Stimulated activated CD4-positive, alpha-beta T cell treated with anti-CD3 and anti-CD28 coated beads, Interleukin-2, amount 100 ng/mL, for 24 hours (primary cell): ENCODE data around the gene NAB2.
A peak's percentile ranks its signal among the peaks of the same experiment; 100 is the strongest.
"Not testable (repeated sequence)": the region's sequence is repeated elsewhere in the genome, so short reads cannot be mapped to it uniquely, and the experiment has no call there.

Experiments
- DNase-seq, 2 donors: peaks; one replicate each; pipeline ENCODE4 v3.0.0-alpha.2; 2020

NAB2 gene

DNA sequence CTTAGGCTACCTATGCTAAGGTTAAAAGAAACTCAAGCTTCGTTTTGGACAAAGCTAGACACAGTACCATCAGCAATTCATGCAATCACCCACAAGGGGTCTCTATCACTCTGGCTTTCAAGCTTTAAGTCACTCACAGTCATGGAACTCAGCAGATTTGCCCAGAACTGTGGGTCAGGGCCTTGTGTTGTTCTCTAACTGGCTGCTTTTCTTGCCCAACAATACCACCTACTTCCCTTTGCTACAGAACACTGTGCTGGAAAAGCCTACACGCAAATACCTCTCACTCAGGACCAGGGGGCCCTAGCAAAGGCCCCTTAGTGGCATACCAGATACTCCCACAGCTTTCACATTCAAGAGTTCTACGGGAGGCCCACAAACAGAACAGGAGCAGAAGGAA lies 19.4 kb upstream of the NAB2 start:
- DNase-seq, result peak; percentile 44 to 64

DNA sequence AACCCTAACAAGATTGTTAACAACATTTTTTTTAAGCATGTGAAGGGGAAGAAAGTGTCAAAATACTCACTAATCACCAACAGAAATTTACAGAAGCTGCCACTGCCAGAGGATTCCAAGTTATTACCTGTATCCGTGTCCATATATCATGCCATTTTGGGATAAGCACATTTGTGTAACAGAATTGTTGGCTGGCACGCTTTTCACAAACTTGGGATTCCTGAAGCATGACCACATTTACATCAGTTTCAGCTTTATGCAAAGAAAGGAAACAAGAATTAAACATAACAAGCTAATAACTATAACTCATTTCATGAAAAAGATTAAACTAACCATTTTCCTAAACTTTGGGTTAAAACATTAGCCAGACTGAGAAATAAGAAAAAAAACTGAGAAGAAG lies 16.3 kb upstream of the NAB2 start:
- no peak for DNase-seq

DNA sequence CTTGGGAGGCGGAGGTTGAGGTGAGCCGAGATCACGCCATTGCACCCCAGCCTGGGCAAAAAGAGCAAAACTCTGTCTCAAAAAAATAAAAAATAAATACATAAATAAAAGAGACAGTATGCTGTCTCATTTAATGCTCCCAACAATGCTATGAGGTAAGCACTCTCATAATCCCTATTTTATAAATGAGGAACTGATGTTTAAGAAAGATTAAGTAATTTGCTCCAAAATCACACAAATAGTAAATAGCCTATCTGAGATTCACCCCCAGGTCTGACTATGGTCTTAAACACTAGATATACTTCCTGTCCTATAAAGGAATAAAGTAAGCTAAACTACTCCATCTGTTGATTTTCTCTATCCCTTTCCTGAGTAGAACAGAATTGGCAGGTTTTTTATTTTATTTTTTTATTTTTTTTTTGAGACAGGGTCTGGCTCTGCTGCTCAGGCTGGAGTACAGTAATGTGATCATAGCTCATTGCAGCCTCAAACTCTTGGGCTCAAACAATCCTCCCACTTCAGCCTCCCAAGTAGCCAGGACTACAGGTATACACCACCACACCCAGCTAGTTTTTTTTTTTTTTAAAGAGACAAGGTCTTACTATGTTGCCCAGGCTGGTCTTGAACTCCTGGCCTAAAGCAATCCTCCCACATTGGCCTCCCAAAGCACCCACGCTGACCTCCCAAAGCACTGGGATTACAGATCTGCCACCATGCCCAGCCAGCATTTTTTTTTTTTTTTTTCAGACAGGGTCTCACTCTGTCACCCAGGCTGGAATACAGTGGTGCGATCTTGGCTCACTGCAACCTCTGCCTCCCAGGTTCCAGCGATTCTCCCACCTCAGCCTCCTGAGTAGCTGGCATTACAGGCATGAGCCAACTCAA lies 15.1 kb upstream of the NAB2 start:
- not testable (repeated sequence) for DNase-seq

DNA sequence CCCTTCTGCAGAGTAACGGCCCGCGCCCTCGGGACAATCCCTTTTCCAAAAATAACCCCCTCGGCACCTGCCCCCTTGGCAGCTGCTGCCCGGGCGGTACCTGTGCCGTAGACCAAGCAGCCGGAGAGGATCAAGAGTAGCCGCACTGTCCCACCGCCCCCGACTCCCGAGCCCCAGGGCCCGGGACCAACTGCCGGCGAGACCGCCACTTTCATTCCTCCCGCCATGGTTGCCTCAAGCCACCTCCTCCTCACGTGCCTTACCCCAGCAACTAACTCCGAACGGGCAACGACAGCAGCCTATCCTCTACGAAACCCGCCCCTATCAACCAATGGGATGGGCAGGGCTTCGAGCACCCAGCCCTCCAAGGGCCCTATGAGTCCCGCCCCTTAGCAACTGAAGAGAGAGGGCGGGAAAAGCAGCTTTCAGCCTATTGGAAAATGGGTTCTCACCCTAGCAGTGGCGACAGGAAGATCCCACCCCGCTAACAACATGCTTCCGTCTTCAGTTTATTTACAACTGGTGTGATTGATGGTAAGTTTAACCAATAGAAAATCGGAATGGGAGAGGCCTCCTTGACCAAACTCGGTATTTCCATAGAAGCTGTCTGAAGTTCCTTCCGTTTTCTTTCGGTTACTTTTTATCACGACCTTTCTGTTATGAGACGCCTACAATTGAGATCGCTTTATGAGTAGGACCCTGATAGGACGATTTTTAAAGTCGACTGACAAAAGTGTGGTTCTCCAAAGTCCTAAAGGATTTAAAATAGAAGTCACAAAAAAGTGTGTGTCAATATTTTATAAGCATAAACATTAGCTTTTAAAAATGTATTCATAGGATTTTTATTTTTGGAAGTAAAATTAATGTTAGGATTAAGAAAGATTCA lies 10.2 kb upstream of the NAB2 start, which contains the start of gene NEMP1:
NEMP1 (minus strand) TSS at position 273 of the 886 bp plus-strand sequence; CDS start at position 227, 46 bp downstream.
- peak; percentile 89 to 94 for DNase-seq

DNA sequence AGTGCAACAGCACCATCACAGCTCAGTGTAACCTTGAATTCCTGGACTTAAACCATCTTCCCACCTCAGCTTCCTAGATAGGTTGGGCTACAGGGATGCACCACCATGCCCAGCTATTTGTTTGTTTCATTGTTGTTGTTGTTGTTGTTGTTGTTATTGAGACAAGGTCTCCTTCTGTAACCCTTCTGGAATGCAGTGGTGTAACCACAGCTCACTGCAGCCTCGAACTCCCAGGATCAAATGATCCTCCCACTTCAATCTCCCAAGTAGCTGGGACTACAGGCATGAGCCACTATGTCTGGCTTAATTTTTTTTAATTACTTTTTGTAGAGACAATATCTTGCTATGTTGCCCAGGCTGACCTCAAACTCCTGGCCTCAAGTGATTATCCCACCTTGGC lies 9.1 kb upstream of the NAB2 start:
- no peak for DNase-seq

DNA sequence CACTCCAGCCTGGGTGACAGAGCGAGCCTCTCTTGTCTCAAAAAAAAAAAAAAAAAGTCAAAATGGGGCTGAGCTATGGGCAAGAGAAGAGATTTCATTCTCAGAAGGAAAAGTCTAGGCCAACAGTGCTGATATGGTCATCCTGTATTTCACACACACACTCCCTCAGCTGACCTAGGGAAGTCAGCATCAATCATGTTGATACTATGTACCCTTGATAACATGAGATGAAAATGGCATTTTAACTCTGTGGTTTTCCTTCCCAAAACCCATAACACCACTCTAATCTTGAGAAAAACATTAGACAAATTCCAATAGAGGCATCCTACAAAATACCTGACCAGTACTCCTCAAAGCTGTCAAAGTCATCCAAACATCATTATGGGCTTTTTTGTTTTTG lies 8.1 kb upstream of the NAB2 start:
- DNase-seq, result no peak

DNA sequence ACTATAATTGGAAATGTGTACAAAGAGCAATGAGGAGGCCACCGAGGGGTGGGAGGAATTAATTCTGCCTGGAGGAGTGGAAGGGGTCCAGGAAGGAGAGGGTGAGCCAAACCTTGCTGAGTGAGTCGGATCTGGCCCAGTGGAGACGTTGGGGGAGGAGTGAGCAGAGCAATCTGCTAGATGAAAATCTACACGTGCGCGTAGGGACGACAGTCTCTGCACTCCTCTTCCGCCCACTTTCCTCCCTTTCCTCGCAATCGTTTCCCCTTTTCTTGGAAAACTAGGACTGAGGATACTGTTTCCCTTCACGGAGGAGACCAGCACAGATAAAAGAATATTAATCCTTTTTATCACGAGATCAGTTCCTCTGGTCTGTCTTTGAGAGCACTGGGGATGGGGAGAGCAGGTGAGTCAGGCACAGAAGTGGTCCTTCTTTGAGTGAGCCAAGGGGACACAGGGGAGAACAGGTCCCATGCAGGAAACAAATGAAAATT lies 2.9 kb upstream of the NAB2 start:
- peak; percentile 54 to 56 for DNase-seq

DNA sequence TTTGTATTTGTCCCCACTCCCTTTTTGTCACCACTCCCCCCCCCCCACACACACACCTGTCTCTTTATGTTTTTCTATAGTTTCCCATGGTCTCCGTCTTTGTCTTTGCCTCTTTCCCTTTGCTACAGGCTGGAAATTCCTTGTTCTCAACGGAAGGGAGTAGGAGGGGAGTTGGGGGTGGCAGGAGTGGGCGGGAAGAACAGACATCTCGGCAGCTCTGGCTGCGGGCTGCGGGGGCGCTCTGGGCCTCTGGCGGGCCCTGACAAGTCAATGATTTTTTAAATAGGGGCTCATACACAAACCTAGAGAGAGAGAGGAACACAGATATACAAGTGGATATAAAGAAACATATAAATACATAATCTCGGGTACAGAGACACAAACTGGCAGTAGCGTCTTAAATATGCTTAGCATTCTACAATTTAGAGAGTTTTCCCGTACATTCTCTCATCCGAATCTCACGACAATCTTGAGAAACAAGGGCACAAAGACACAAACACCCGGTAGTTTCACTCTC lies 2.4 kb upstream of the NAB2 start:
- peak; percentile 63 to 69 for DNase-seq

DNA sequence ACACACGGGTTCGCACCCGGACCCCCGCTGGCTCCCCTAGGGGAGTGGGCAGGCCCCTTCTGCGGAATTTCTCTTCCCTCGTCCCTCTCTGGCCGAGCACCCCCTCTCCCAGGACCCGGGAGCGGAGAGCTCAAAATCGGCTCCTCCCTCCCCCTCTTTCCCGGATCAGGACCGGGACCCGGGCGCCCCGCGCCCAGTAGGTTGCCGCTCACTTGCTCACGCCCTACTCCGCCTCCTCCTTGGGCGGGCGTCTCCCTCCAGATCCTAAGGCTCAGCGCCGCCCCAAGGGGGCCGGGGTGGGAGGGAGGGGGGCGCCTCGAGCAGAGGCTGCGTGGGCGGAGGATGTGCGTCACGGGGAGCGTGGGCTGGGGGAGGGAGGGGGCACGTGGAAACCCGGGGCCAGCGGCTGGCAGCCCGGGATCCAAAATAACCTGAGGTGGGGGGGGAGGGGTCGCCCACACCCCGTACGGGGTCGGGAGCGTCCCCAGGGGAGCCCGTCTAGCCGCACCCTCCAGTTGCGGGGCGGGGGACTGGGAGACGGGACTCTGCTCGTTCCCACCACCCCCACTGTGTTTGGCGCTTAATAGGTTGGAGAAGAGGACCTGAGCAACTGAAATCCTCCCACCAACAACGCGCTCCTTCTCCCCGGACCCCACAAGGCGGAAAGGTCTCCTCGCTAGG lies 1.8 kb upstream of the NAB2 start:
- DNase-seq, result peak; percentile 91 to 94

DNA sequence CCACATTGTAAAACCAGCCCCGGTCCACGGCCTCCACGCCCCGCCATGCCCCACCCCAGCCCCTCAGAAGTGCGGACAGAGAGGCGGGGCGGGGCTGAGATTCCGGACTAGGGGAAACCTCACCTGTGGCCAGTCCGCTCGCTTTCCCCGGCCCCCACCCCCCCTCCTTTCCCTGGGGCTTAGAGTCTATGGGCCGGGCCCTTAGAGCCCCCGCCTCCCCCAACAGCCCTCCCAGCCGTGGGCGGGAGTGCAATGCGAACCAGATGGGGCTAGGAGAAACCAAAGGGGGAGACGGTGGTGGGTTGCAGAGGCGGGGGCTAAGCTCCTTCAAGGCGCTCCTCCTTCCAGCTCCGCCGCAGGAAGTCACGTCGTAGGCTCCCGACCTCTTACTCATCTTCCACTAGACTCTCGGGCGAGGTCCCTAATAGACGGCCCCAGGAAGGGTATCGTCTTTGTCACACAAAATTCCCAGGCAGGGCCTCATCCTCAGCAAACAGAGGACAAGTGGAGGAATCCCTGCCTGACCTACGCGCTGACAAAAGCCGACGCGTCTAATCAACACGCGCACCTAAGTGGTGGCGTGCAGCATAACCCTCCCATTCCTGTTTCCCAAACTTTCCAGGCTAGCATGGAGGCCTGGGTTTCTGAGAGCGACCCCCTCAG lies 1.1 kb upstream of the NAB2 start:
- DNase-seq, result peak; percentile 81 to 88

DNA sequence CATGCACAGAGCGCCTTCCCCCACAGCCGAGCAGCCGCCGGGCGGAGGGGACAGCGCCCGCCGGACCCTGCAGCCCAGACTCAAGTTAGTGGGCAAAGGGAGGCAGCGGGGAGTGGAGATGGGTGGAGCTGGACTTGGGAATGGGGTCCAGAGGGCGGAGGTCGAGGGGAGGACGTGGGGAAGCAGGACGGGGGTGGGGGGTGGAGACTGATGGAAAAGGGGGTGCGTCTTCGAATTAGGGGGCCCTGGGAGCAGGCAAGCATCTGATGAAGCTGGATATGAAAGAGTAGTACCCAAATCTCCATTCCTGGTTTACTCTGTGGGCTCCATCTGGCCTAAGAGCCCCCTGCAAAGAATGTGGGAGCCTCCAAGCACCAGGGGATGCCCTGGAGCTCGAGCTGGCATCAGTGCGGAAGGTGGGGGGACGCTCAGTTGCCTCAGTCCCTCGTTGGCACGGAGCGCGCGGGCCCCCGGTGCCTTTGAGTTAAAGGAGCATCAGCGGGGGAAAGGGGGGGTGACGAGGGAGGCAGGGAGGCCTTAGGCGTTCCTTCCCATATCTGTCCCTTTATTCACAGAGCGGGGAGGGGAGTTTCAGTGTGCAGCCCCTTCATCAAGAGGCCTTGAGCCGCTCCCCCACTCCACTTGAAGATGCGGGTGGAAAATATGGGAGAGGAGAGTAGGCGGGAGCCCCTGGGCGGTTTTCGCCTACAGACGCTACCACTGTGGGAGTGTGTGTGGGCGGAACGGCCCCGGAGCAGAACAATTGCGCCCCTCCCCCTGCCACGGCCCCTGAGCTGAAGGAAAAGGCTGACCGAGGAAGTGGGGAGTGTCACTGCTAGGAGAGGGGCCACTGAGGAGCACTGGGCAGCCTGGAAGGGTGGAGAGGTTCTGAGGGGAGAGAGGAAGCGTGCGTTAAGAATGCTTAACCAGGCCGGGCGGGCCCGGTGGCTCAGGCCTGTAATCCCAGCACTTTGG lies 644 bp downstream of the NAB2 start:
- peak; percentile 65 to 69 for DNase-seq

DNA sequence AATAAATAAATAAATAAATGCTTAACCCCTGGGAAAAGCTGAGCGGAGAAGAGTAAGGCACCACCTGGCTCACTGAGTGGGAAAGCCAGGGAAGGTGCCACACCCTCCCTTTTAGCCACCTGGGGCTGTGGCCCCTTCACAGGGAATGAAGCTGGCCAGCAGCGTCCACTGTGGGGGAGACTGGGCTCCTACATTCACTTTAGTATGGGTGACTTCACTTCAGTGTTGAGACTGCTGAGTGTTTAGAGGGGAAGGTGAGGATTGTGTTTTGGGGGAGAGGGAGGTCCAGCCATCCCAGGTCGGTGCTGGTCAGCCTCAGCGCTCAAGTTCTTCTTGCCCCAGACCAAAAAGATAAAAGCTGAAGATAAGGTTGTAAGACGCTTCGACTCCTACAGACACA lies 1.6 kb downstream of the NAB2 start:
- no peak for DNase-seq

DNA sequence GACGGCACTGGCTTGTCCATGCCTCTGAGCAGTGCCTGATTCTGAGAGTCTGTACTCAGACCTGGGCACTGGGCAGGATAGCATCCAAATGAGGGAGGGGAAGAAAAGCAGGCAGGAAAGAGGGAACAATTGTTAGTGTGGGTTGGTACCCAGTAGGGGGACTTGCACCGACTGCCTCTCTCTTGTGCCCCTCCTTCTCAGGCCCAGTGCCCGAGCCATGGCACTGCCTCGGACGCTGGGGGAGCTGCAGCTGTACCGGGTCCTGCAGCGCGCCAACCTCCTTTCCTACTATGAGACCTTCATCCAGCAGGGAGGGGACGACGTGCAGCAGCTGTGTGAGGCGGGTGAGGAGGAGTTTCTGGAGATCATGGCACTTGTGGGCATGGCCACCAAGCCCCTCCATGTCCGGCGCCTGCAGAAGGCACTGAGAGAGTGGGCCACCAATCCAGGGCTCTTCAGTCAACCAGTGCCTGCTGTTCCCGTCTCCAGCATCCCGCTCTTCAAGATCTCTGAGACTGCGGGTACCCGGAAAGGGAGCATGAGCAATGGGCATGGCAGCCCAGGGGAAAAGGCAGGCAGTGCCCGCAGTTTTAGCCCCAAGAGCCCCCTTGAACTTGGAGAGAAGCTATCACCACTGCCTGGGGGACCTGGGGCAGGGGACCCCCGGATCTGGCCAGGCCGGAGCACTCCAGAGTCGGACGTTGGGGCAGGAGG lies 2.2 kb downstream of the NAB2 start:
- no peak for DNase-seq

DNA sequence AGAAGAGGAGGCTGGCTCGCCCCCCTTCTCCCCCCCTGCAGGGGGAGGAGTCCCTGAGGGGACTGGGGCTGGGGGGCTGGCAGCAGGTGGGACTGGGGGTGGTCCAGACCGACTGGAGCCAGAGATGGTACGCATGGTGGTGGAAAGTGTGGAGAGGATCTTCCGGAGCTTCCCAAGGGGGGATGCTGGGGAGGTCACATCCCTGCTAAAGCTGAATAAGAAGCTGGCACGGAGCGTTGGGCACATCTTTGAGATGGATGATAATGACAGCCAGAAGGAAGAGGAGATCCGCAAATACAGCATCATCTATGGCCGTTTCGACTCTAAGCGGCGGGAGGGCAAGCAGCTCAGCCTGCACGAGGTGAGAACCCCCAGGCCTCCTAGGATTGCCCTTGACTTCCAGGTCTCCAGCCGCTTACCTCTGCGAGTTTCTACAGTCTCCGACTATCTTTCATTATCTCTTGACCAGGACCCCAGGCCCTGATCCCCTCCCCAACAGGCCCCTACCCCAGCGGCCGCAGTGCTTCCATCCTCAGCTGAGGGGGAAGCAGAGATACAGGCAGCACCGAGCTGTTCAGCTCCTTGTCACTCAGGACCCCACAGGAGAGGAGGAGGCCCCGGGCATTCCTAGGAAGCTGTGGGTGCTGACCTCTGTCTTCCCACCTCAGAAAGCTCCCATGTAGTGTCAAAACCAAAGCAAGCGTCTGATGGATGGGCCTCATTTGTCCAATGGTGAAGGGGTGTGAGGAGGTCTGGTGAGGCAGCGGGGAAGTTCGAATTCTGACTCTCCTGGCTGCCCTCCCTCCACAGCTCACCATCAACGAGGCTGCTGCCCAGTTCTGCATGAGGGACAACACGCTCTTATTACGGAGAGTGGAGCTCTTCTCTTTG lies 3.0 kb downstream of the NAB2 start:
- DNase-seq, result no peak

DNA sequence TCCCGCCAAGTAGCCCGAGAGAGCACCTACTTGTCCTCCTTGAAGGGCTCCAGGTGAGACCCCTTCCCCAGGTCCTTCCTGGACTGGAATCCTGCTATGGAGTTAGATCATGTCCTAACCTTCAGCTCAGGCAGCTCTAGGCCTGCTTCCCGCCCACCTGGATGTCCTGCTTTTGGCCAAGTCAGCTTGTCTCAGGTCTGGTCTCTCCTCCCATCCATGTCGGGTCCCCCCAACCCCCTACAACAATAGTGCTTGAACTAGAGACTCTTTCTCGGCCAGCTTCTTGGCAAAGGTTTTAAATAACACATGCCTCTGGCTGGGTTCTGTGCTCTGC lies 3.6 kb downstream of the NAB2 start:
- DNase-seq, result no peak

DNA sequence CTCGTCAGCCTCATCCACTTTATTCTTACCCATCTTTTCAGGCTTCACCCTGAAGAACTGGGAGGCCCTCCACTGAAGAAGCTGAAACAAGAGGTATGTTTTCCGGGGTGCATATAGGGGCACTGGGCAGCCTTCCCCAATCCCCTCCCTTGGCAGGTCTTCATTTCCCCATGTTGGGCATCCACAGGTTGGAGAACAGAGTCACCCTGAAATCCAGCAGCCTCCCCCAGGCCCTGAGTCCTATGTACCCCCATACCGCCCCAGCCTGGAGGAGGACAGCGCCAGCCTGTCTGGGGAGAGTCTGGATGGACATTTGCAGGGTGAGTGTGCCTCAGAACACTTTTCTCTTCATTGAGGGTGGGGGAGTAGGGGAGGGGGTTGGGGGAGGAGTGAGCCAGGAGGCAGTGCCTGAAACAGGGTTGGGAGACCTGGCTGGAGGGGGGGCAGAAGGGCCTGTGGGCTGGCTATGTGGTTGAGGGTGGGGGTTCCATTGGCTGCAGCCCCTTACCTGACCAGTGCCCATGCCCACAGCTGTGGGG lies 4.0 kb downstream of the NAB2 start:
- DNase-seq, result no peak

DNA sequence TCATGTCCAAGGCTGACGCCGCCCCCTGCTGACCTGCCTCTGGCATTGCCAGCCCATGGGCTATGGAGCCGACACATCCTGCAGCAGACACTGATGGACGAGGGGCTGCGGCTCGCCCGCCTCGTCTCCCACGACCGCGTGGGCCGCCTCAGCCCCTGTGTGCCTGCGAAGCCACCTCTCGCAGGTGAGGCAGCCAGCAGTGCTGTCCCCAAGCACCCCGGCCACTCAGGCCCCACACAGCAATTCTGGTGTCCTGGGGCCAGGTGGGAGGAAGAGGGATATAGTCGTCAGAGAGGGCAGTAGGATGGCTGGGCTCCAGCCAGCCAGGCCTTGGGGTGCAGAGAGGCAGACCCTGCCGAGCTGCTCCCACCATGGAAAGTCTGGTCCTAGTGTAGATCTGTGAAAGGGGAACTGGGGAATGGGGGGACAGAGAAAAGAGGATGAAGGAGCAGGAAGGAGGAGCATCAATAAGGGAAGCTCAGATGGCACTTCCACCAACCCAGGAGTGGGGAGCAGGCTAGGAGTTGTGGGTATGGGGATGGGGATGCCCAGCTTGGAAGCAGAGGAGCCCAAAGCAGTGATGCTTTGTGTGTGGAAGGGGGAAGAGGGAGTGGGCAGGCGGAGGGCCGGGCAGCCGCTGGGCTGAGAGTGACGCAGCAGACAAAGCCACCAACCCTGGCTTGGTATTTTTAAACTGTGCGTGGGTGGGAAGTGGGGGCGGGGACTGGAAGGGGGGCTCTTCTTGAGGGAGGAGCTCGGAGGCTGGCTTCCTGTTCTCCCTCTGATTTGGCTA lies 4.7 kb downstream of the NAB2 start:
- DNase-seq, result peak; percentile 75 to 80
